HG02678 (cell line): ENCODE measurements around the gene ANKRD65.
"Not testable (repeated sequence)": the region's sequence is repeated elsewhere in the genome, so short reads cannot be mapped to it uniquely, and the experiment has no call there.

Experiments
- ATAC-seq: cut with Tn5 transposase; IDR thresholded peaks from one replicate; pipeline ENCODE4 v1.9.1; 2021; ENCODE audit warnings: mild to moderate bottlenecking, moderate library complexity; ENCODE audit not compliant: unreplicated experiment

Gene ANKRD65

DNA sequence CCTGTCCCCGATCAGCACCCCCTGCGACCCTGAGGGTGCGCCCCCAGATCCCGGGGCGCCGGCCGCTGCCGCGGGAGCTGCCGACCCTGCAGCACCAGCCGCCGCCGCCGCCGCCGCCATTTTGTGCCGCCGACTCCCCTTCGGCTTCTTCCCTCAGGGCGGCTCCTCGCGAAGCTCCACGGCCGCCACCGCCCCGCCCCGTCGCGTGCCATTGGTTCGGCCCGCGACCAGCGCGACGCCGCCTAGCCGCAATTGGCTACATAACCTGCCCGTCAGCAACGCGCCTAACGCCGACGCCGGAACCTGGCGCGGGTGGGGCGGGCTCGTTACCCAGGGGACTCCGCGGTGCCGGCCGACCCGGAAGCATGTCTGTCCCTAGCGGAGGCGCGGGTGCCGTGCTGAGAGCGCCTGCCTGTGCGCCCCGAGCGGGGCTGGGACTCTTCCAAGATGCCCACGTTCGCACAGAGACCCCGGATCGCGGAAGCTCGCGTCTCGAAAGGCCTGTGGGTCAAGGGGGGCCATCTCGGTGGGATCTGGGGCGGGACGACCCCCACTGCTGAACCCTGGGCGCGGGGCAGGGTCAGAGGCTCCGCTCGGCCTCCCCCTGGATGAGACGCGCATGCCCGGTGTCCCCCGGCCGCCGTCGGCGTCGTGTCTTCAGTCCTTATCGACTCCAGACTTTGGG, 21.7 kb downstream of the ANKRD65 start, which contains the start of gene CCNL2:
Gene CCNL2, minus strand, starts transcription at position 149 of the 685 bp plus-strand sequence. Its CDS starts 29 bp downstream, at position 120.
- ATAC-seq, result peak; percentile 94

DNA sequence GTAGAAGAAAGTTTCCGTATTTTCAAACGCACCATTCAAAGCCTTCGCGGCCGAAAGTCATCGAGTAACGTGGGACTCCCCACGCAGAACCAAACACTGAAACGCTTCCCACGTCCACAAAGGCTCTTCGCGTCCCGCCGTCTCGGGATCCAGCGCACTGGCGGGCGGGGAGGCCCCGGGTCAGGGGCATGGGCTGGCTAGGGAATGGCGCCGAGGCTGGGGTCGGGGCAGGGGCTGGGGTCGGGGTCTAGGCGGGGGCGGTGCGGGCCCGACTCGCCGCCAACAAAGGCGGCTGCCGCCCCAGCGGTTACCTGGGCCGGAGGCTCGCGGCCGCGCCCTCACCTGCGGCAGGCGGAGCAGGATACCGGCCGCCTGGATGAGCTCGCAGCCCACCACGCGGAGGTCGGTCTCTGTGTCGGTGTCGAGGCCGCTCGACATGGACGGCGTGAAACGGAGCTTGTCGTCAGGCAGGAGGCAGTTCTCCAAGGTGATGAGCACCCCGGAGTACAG, 22.3 kb downstream of the ANKRD65 start:
- ATAC-seq, result peak; percentile 4

DNA sequence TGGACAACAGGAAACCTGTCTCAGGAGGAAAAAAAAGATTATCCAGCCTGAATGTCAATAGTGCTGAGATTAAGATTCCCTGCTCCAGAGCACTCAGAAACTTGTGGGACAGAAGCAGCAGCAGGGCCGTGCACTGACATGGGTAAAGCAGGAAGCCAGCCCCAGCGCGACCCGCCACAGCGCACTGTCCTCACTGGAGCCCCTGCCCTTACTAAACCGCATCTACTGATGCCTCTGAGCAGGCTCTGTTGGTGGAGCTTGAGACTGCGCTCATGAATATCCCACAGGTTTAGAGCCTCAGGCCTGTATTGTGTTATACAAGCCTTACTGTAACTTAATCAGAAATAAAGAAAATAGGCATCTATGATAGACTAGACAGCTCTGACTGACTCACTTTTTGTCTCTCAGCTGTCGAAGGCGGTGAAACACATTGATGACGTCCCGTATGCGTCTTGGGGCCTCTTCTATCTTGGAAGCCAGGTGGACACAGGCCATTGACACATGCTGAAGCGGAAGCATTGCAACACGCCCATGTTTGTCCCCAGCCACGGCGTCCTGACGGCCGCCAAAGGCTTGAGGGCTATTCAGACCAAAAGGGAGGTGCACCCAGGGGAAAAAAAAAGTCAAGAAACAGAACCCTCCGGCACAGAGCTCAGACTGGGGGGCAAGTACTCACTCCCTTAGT, 23.1 kb downstream of the ANKRD65 start:
- no peak for ATAC-seq

DNA sequence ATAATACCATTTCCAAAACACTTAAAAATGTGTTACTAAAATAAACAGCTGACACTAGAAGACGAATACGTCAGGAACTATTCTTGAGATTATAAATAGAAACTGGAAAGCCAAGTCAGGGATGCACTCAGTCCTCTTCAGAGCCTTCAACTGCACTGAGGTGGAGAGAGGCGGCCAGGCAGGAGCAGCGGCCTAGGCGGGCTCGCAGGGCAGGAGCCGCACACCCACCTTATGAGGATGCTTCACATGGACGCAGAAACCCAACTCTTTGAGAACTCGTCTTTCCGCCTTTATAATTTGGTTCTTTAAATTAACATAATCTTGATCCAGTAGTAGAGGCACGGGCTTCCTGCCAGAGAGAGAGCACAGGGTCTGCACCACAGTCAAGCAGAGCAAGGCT, 25.9 kb downstream of the ANKRD65 start:
- ATAC-seq, result no peak

DNA sequence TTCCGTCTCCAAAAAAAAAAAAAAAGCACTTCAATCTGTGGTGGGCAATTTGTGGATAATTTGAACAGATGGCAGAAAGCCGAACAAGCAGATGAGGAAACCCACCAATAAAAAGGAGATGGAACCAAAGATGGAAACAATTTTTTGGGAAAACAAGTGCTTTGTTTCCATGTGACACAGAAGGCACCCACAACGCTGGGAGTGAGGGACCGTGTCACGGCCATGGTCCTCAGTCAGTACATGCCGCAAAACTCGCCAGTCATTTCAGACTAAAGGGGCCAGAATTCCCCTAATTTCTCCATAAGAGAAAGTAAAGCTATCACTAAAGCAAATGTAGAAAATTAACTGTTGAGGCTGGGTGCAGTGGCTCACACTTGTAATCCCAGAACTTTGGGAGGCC, 27.0 kb downstream of the ANKRD65 start:
- no peak for ATAC-seq

DNA sequence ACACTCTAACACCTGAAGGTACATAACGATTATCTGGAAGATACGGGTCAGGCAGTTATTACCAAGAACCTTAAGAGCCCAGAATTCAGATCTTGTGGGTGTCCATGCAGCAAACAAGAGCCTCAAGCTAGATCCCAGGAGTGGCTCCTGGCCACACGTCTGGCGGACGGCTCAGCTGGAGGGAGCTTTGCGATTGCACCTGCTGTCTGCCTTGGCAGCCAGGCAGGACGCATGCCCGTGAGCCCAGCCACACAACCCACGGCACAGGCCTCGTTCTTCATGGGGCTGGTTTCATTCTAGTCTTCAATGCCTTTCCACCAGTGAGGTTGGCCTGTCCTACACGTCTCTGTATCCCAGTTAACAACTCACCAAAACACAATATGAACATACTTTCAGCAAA, 27.6 kb downstream of the ANKRD65 start:
- ATAC-seq, result no peak

DNA sequence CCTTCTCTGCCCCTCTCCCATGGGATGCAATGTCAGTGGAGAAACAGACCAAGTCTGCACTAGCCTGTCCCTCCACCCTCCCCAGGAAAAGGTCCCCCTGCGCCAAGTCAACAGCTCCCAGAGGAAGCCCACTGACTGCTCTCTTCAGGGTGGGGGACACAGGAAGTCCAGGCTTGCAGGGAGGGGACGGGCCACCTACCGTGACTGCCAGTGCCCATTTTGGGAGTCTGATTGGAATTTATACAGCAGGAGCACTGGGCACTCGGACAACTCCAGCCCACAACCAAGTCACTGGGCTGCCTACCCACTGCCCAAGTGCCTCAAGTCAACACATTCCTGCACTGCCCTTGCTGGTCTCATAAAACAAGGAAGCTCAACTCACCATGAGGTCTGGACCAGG, 28.1 kb downstream of the ANKRD65 start:
- no peak for ATAC-seq

DNA sequence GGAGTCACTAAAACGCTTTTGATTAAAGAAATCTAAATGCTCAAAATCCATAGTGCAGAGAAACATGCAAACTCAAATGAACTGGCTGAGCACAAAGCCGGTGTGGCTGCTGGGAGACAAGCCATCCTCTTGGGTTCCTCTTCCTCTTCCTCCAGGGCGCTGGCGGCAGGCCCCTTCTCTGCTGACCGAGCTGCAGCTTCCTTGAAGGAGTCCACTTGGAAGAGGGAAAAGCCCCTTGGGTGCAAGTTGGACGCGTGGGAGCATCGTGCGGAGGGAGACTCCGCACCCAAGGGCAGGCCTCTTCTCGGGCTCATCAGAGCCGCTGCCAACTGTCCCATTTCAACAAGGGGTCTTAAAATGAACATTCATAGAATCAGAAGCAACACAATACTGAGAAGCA, 29.9 kb downstream of the ANKRD65 start:
- no peak for ATAC-seq

DNA sequence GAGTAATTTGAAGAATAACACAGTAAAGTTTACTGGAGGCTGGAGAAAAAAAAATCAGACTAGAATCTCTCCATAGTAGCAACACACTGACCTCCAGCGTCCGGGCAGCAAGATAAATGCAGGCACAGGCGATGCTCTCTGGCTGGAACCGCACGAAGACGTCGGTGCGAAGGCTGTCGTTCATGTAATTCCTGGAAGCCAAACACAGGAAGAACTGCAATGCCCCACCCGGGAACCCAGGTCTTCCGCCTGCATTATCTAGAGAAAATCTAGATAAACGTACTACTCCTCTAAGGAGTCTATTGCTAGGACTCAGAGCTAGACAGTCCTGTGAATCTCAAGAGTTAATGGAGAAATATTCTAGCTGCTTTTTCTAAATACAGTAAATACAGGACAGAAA, 30.4 kb downstream of the ANKRD65 start:
- no peak for ATAC-seq

DNA sequence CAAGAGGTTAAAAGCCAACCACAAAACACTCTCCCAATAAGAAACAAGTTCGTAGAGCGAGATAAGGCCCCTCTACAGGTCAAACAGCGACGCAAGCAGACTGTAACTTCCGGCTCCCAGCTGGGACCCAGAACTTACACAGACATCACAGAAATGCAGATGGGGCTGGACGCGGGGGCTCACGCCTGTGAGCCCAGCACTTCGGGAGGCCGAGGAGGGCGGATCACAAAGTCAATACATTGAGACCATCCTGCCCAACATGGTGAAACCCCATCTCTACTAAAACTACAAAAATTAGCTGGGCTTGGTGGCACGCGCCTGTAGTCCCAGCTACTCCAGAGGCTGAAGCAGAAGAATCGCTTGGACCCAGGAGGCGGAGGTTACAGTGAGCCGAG, 33.0 kb downstream of the ANKRD65 start:
- ATAC-seq, result no peak

DNA sequence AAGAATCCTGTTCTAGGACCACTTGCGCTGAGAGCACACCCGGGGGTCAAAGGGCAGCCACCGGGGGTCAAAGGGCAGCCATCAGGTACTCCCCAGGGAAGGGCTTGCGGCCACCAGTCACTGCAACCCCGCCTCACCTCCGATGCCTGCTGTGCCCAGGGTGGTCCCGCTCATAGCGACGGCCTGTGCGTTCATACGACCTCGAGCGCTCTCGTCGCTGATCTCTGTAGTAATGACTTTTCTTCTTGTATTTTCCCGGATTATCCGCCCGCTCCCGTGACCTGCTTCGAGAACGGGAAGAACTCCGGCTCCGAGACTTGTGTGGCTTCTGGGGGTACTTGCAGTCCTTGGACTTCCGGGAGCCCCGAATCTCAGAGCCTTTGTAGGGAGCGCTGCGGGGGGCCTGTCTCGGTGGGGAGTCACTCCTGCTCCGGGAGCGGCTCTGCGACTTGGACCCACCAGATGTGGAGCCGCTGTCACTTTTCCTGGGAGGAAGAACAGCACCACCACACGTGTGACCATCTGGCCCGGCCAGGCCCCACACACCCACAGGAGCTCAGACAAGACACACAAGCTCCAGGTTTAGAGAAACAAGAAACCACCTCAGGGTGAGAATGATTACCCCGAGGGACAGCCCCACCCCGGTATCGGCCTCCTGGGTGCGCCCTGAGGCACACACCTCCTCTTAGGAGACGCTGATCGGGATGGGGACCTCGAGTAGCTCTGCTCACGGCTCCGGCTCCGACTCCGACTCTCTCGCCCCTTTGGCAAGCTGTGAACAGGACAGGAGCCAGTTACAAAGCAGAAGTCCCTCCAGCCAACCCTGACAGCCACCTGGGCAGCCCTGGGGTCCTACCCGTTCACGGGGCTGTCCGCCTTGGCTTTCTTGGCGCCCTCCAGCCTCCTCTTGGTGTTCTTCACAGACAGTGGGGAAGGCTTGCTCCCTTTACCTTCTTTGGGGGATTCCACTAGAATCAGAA, 33.7 kb downstream of the ANKRD65 start:
- ATAC-seq, result no peak

DNA sequence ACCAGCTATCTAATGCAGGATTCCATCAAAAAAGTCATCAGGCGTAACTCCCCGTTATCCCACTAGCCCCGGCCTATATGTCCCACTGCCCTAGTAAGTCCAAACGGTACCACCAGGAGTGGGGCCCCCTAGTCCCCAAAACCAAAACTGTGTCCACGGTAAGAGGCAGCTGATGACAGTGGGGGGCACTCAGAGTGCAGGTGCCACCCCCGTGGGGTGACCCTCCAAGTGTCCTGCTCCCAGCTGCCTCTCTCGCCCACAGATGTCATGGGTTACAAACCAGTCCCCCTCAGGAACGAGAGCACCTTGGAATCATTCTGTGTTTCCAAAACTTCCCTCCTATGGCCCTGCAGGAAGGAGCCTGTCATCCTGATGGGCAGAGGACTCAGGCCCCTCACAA, 35.1 kb downstream of the ANKRD65 start:
- ATAC-seq, result no peak

DNA sequence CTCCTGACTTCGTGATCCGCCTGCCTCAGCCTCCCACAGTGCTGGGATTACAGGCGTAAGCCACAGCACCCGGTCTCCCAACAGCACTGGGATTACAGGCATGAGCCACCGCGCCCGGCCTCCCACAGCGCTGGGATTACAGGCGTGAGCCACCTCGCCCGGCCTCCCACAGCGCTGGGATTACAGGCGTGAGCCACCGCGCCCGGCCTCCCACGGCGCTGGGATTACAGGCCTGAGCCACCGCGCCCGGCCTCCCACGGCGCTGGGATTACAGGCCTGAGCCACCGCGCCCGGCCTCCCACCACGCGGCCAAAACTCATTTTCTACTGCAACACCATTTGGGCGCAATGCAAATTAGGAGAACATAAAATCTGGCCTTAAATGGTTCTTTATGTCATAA, 35.7 kb downstream of the ANKRD65 start:
- not testable (repeated sequence) for ATAC-seq

DNA sequence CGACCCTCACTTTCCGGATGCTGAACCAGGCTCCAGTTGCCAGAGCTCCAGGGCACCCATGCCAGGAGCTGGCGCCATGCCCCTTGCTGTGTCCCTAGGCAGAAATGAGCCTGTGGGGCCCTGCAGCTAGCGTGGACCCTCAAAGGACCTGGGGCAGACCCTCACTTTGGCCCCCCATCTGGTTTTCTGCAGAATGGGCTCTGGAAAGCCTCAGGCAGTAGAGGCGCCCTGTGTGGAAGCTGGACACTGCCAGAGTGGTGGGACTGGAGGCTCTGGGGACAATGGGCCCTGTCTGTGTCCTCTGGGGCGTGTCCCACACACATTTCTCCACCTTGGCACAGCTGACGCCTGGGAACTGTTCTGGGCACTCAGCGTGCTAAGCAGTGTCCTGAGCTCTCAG, 39.8 kb downstream of the ANKRD65 start:
- ATAC-seq, result no peak

DNA sequence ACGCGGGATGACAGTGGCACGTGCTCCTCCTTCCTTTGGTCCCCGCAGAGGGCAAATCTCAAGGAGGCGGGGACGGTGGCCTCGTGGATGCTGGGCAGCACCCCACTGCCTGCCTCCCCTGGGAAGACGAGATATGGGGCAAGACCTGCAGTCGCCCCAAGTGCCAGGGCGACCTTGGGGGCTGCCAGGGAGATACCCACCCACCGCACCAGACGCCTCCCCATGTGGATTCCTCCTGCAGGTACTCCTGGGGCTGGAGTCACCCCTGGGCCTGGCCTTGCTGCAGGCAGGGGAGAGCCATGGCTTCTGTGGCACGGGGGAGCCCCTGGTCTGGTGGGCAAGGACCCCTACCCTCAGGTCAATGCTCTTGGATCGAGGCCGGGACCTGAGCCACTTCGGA, 40.2 kb downstream of the ANKRD65 start:
- no peak for ATAC-seq

DNA sequence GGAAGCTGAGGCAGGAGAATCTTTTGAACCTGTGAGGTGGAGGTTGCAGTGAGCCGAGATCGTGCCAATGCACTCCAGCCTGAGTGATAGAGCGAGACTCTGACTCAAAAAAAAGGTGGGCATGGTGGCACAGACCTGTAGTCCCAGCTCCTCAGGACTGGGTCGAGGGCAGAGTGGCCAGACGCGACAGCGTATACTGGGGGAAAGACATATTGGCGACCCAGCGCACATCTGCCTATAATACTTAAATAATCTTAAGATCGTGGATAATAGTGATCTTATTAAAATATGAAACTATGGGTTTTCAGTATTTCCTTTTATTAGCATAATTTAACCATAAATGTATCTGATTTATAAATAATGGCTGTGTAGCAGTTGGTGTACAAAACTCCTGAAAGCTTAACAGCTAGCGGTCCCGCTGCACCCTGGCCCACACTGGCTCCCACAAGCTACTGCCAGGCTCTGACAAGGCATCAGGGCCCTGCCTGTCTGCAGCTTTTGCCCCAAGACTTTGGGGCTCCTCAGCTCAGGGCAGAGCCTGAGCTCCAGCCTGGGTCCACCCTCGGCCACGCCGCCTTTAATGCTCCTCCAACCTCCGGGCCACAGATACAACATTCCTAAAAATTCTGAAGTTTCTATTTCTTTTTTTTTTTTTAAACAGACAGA, 43.4 kb downstream of the ANKRD65 start:
- no peak for ATAC-seq

DNA sequence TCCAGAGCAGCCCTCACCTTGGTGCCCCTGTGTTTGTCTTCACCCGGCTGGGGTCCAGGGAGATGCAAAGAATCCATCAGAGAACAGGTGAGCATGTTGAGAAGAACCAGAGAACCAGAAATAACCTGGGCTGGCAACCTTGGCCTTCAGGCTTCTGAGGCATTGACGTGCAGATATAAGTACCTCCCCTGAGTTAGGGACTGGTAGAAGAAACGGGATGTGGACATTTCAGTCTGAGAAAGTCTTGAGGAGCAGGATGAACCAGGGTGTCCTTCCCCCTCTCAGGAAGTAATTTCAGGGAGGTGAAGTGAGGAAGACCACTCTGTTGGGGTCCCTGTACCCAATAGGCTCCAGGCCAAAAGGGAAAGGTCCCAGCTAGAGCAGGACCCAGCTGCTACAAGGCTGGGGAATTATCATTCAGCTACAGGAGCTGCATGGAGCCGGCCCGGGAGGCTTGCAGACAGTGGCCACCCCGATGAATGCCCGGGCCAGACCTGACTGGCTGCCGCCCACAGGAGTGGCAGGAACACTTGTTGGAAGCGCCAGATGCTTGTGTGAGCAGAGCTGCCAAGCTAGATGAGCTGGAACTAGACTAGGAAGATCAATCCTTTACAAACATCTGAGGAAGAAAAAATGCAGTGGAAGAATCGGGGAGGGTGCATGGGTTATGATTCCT, 44.4 kb downstream of the ANKRD65 start:
- no peak for ATAC-seq

DNA sequence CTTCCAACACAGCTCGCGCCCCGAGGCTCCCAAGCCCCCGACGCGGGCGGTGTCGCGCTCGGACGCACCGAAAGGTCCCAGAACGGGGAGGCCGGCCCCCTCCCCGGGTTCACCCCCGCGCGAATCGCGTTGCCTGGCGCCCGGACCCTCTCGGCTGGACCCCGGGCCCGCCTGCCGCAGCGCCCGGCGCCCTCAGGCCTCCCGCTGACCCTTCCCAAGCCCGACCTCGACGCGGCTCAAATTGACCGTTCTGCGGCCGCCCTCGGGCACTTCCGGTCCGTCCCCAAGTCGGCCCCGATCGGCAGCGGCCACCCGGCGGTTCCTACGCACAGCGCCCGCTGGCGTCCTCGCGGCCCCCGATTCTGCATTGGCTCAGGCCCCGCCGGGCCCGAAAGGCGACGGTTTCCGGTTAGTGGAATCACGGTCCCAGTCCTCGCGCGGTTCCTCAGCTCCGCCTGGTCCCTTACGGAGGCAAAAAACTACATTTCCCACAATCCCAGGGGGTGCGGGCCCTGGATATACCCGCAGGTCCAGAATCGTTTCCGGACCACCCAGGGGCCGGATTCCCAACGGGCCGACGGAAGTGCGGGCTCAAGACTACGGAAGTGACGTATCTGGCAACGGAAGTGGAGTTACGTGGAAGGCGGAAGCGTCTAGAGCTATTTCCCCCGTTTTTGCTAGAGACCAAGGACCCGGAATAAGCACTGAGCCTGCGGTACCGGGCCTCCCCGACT, 46.0 kb downstream of the ANKRD65 start, which contains the start of gene AURKAIP1:
Gene AURKAIP1, minus strand, starts transcription at position 279 of the 734 bp plus-strand sequence. CDS start 451 bp downstream, outside the sequence.
- peak; percentile 87 for ATAC-seq

DNA sequence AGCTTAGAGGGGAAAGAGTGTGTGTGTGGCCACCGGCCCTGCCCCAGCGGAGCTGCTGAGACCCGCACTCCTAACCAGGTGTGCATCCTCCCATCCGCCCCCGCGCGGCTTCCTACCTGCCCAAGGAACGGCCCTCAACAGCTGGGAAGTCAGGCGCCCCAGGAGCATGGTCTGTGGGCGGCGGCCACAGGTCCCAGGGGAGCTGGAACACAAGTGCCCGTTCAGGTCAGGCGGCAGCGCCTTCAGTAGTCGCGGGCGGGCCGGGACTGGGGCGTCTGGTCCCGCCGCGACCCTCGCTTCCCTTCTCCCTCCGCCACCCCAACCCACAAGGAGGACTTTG, 46.5 kb downstream of the ANKRD65 start:
- peak; percentile 1 for ATAC-seq
